ENCODE data around the gene SNCAIP.

SNCAIP gene

GRCh38 chr5:122507045-122507444, 195.0 kb downstream of the SNCAIP start:
- no peak for DNase-seq (ENCODE audit: low spot score)

GRCh38 chr5:122507581-122507980, 195.5 kb downstream of the SNCAIP start:
- DNase-seq (ENCODE audit: low spot score), result no peak

- no peak for DNase-seq (ENCODE audit: low spot score)
These were observed 196.6 kb downstream of the SNCAIP start for GRCh38 chr5:122508623-122509022.

All from hepatic stellate cell (primary cell).